GM12878 (cell line): ENCODE data around the gene MAD1L1. TPM values are rescaled to one million over a fixed set of nuclear protein-coding genes. Genes with fewer than 3 reads are reported as not detected.

ENCODE experiments used
- ATAC-seq: fragments of 200-7000 bp; cut with Tn5 transposase; 3 replicates; pipeline ENCODE4 v1.9.1; 2020; ENCODE audit warnings: mild to moderate bottlenecking, moderate library complexity
- BruUV-seq: library from RNA; stranded (reverse); fragments of 400-500 nt; replicated peaks from 2 replicates; lab custom pipeline; 2021; lab: Mats Ljungman, UMichigan
- CTCF ChIA-PET: fragments of 300-600 bp; sonication (Branson Sonifier 250); formaldehyde crosslinking; extraction: SDS; loops from one replicate; lab custom pipeline; 2021; ENCODE audit warnings: inconsistent platforms; lab: Yijun Ruan, JAX
- POLR2A ChIA-PET: fragments of 350-600 bp; formaldehyde crosslinking; extraction: SDS; loops from one replicate; lab custom pipeline; 2021; ENCODE audit warnings: inconsistent platforms; lab: Charles Lee
- RAD21 ChIA-PET: fragments of 300-600 bp; sonication (Branson Sonifier 250); formaldehyde crosslinking; loops from one replicate; lab custom pipeline; 2023; ENCODE audit warnings: antibody characterized with exemption; ENCODE audit not compliant: unreplicated experiment; lab: Charles Lee
- SMC1A ChIA-PET: fragments of 300-600 bp; sonication (Branson Sonifier 250); formaldehyde crosslinking; loops from one replicate; lab custom pipeline; 2023; ENCODE audit not compliant: unreplicated experiment, uncharacterized antibody; lab: Charles Lee
- DNase-seq: peaks from one replicate; pipeline ENCODE4 v3.0.0-alpha.2; 2011; ENCODE audit warnings: low read depth, low spot score
- FAIRE-seq: peaks from 3 replicates; lab custom pipeline; 2011; peaks lifted over from hg19 to GRCh38; lab: Jason Lieb, UNC
- H2AFZ ChIP-seq: 2 replicates; pipeline ENCODE4 v1.6.0; 2011; ENCODE audit warnings: low read depth, low read length, control low read depth; ENCODE audit not compliant: control insufficient read depth
- H3K27ac ChIP-seq: 2 replicates; pipeline ENCODE4 v1.5.1; 2011; ENCODE audit warnings: control low read depth; ENCODE audit not compliant: control insufficient read depth, insufficient read depth
- H3K27me3 ChIP-seq, 2 experiments: replicated peaks in 1 of 2; 2 replicates each; pipeline versions ENCODE4 v1.6.0 to v1.6.1; 2011; ENCODE audit warnings: low read length in 1 of 2; ENCODE audit not compliant: control insufficient read depth in 2 of 2, insufficient read depth in 2 of 2
- H3K36me3 ChIP-seq, 2 experiments: 2 replicates each; pipeline ENCODE4 v1.5.1; 2011; ENCODE audit warnings: low read length in 1 of 2; ENCODE audit not compliant: control insufficient read depth in 2 of 2, insufficient read depth in 2 of 2
- H3K4me1 ChIP-seq: 2 replicates; pipeline ENCODE4 v1.6.1; 2011; ENCODE audit warnings: mild to moderate bottlenecking, low read length, moderate library complexity, mixed read lengths; ENCODE audit not compliant: control insufficient read depth, insufficient read depth
- H3K4me2 ChIP-seq: 2 replicates; pipeline ENCODE4 v1.6.0; 2011; ENCODE audit warnings: control low read depth; ENCODE audit not compliant: control insufficient read depth, insufficient read depth
- H3K4me3 ChIP-seq: fragments of 200-600 bp; sonication (generic); 2 replicates; pipeline ENCODE4 v1.5.1; 2016
- H3K79me2 ChIP-seq: 2 replicates; pipeline ENCODE4 v1.6.0; 2011; ENCODE audit warnings: low read length; ENCODE audit not compliant: control insufficient read depth, insufficient read depth
- H3K9ac ChIP-seq: 2 replicates; pipeline ENCODE4 v1.8.0; 2011; ENCODE audit warnings: low read length, control low read depth, mixed read lengths; ENCODE audit not compliant: control insufficient read depth, insufficient read depth
- H3K9me3 ChIP-seq: replicated peaks from 3 replicates; pipeline ENCODE4 v1.5.1; 2011; ENCODE audit warnings: mild to moderate bottlenecking, low read length; ENCODE audit not compliant: control insufficient read depth, insufficient read depth
- H4K20me1 ChIP-seq: 2 replicates; pipeline ENCODE4 v1.6.0; 2011; ENCODE audit not compliant: control insufficient read depth, insufficient read depth
- BCL3 ChIP-seq: IDR thresholded peaks from 2 replicates; pipeline ENCODE4 v1.6.1; 2011; ENCODE audit warnings: borderline replicate concordance, low read depth, mild to moderate bottlenecking, moderate library complexity, low read length; ENCODE audit not compliant: insufficient read depth, poor library complexity, severe bottlenecking
- CHD2 ChIP-seq: IDR thresholded peaks from 2 replicates; pipeline ENCODE4 v1.6.1; 2011; ENCODE audit warnings: low read depth, low read length, improper control_type of control experiment, borderline replicate concordance
- EP300 ChIP-seq, 2 experiments: fragments of 150-350 bp in 1 of 2; IDR thresholded peaks; 2 replicates each; pipeline ENCODE4 v1.6.1; 2011 to 2012; ENCODE audit warnings: low read depth in 2 of 2, low read length in 2 of 2, borderline replicate concordance in 1 of 2, improper control_type of control experiment in 1 of 2, inconsistent platforms in 1 of 2; ENCODE audit not compliant: control insufficient read depth in 1 of 2
- ETV6 ChIP-seq, 2 experiments: fragments of 450-650 bp in 1 of 2; IDR thresholded peaks in 1 of 2; conservative IDR thresholded peaks in 1 of 2; 2 replicates each; pipeline ENCODE4 v1.6.1; 2014; ENCODE audit warnings: antibody characterized with exemption in 1 of 2, borderline replicate concordance in 1 of 2, low read depth in 1 of 2, mild to moderate bottlenecking in 1 of 2, moderate library complexity in 1 of 2
- HCFC1 ChIP-seq: fragments of 150-350 bp; IDR thresholded peaks from 2 replicates; pipeline ENCODE4 v1.6.1; 2014; ENCODE audit warnings: low read length
- IRF4 ChIP-seq: IDR thresholded peaks from 2 replicates; pipeline ENCODE4 v1.6.1; 2011; ENCODE audit warnings: low read depth, low read length
- KAT2A ChIP-seq: conservative IDR thresholded peaks from 2 replicates; pipeline ENCODE4 v1.6.1; 2011; ENCODE audit warnings: low read depth, low read length; ENCODE audit not compliant: control insufficient read depth
- MAX ChIP-seq: IDR thresholded peaks from 2 replicates; pipeline ENCODE4 v1.6.1; 2012; ENCODE audit warnings: low read depth, low read length, improper control_type of control experiment
- MEF2B ChIP-seq: fragments of 450-650 bp; IDR thresholded peaks from 2 replicates; pipeline ENCODE4 v1.6.1; 2018; ENCODE audit warnings: mild to moderate bottlenecking, moderate library complexity; ENCODE audit not compliant: partially characterized antibody, poor library complexity, severe bottlenecking
- MTA3 ChIP-seq: IDR thresholded peaks from 2 replicates; pipeline ENCODE4 v1.6.1; 2012; ENCODE audit warnings: low read length, inconsistent platforms, borderline replicate concordance
- PML ChIP-seq: IDR thresholded peaks from 2 replicates; pipeline ENCODE4 v1.6.1; 2012; ENCODE audit warnings: low read length, inconsistent platforms
- USF1 ChIP-seq: IDR thresholded peaks from 2 replicates; pipeline ENCODE4 v1.6.1; 2011; ENCODE audit warnings: borderline replicate concordance, low read depth, mild to moderate bottlenecking, moderate library complexity, mixed read lengths, low read length; ENCODE audit not compliant: insufficient read depth; ENCODE audit errors: extremely low read length
- ZBTB33 ChIP-seq: fragments of 450-650 bp; IDR thresholded peaks from 2 replicates; pipeline ENCODE4 v1.6.1; 2017; ENCODE audit warnings: mild to moderate bottlenecking
- ZNF274 ChIP-seq: IDR thresholded peaks from one replicate; pipeline ENCODE4 v1.8.0; 2011; ENCODE audit not compliant: insufficient read length, insufficient read depth
- WGBS: methylation state at CpG from one replicate; pipeline ENCODE4 v1.1.6; 2016; ENCODE audit warnings: low lambda C conversion rate; ENCODE audit not compliant: insufficient replicate concordance, insufficient coverage; ENCODE audit errors: missing lambda C conversion rate; 5-methylcytosine and 5-hydroxymethylcytosine counted together
- in situ Hi-C: fragments of 300-500 bp; cut with MboI; formaldehyde crosslinking; loops from 9 replicates; pipeline ENCODE4 v1.14.3; 2018; ENCODE audit warnings: mixed read lengths
- intact Hi-C: fragments of 100-400 bp; cut with micrococcal nuclease; formaldehyde crosslinking; loops from one replicate; pipeline ENCODE4 v1.14.2; 2022; ENCODE audit not compliant: unreplicated experiment
- polyA plus RNA-seq, 11 experiments: library from polyadenylated mRNA; depleted of rRNA in 4 of 11; unstranded in 6 of 11; stranded (reverse) in 5 of 11; fragments of >200 nt; fragmentation: Nextera tagmentation in 4 of 11; fragmentation: Illumina TruSeq in 1 of 11; extraction: Ambion mirVana in 4 of 11; extraction: Trizol in 1 of 11; gene quantifications; 1 replicate in 1 of 11; 2 replicates in 10 of 11; pipeline versions ENCODE4 v1.2.1 to v1.2.3, GENCODE V29; 2011 to 2016; ENCODE audit warnings: inconsistent platforms in 2 of 11, missing spikeins in 2 of 11, low read depth in 1 of 11
- total RNA-seq, 4 experiments: library from RNA; depleted of rRNA in 3 of 4; stranded (reverse); fragments of >200 nt in 3 of 4; fragmentation: Illumina TruSeq in 1 of 4; extraction: Trizol in 1 of 4; gene quantifications; 2 replicates each; pipeline versions ENCODE4 v1.2.1 to v1.2.3, GENCODE V29; 2013 to 2021

MAD1L1 gene
- total and polyA plus RNA-seq, 10 of the 15 experiments (the other 5 are each of a cell fraction or from before 2014, with no cell fraction given) = 2.2 to 76.8 (median 38.3) TPM

GRCh38 chr7:2085804-2086203 lies 146.9 kb downstream of the MAD1L1 start (continued):
- TF ChIP-seq CHD2 = no peak
- no peak for TF ChIP-seq MEF2B
- TF ChIP-seq PML = no peak
- TF ChIP-seq ETV6 (conservative IDR thresholded peaks at IDR 0.05 in 1 of 2, IDR thresholded peaks at IDR 0.05 in 1 of 2; ENCODE audit: borderline replicate concordance in 1 of 2, low read depth in 1 of 2) = no peak
- no peak for TF ChIP-seq IRF4
- no peak for TF ChIP-seq BCL3
- no peak for TF ChIP-seq EP300 (IDR thresholded peaks at IDR 0.05; ENCODE audit: borderline replicate concordance in 1 of 2, control insufficient read depth in 1 of 2, low read depth in 2 of 2, low read length in 2 of 2)

- H3K36me3 ChIP-seq = peaks cover 2 to 4% of the 10 kb centered on the region in 2 experiments; a peak in 2 of 4 replicates
- no peaks in the 10 kb centered on the region for H3K9me3 ChIP-seq
- H3K9ac ChIP-seq = no peak overlapping the region
- H3K4me3 ChIP-seq = no peak overlapping the region
- H3K27ac ChIP-seq = no peak overlapping the region
- no peaks in the 10 kb centered on the region for H3K4me1 ChIP-seq
- H3K4me2 ChIP-seq = no peak overlapping the region
- ATAC-seq (no peak), FAIRE-seq (no peak), DNase-seq (no peak)
- WGBS = 90% methylated on average over 25 of the region's 25 CpGs
- ChIA-PET CTCF (interaction anchor here (0.8 kb wide), 1 partner anchor 110 kb away, joined by 3 read pairs; no protein-coding TSS in a partner anchor), SMC1A (no interaction called here), RAD21 (no interaction called here), POLR2A (no interaction called here)
- H4K20me1 ChIP-seq = no peaks in the 10 kb centered on the region
- H2AFZ ChIP-seq = no peak overlapping the region
- H3K79me2 ChIP-seq = no peaks in the 10 kb centered on the region
- in situ Hi-C loops = no loop called here
- BruUV-seq = no TSS peak
- intact Hi-C loops = no loop called here
- H3K27me3 ChIP-seq = no peaks in the 10 kb centered on the region
- TF ChIP-seq MTA3 = no peak
- TF ChIP-seq ZBTB33 = no peak
- TF ChIP-seq KAT2A = no peak
- no peak for TF ChIP-seq ZNF274
- TF ChIP-seq MAX = no peak
- no peak for TF ChIP-seq USF1
- no peak for TF ChIP-seq HCFC1
These were observed 147.8 kb downstream of the MAD1L1 start for GRCh38 chr7:2084781-2085505.
